Measurements from ENCODE around the gene PARP12. TPM values are rescaled to one million over a fixed set of nuclear protein-coding genes. Genes with fewer than 3 reads are reported as not detected.

Gene PARP12
- total and polyA plus RNA-seq, 2 of the 13 experiments (the other 11 are each of a cell fraction or from before 2014, with no cell fraction given) = 15.5 to 35.2 TPM

- TF ChIP-seq, protein P1, sequence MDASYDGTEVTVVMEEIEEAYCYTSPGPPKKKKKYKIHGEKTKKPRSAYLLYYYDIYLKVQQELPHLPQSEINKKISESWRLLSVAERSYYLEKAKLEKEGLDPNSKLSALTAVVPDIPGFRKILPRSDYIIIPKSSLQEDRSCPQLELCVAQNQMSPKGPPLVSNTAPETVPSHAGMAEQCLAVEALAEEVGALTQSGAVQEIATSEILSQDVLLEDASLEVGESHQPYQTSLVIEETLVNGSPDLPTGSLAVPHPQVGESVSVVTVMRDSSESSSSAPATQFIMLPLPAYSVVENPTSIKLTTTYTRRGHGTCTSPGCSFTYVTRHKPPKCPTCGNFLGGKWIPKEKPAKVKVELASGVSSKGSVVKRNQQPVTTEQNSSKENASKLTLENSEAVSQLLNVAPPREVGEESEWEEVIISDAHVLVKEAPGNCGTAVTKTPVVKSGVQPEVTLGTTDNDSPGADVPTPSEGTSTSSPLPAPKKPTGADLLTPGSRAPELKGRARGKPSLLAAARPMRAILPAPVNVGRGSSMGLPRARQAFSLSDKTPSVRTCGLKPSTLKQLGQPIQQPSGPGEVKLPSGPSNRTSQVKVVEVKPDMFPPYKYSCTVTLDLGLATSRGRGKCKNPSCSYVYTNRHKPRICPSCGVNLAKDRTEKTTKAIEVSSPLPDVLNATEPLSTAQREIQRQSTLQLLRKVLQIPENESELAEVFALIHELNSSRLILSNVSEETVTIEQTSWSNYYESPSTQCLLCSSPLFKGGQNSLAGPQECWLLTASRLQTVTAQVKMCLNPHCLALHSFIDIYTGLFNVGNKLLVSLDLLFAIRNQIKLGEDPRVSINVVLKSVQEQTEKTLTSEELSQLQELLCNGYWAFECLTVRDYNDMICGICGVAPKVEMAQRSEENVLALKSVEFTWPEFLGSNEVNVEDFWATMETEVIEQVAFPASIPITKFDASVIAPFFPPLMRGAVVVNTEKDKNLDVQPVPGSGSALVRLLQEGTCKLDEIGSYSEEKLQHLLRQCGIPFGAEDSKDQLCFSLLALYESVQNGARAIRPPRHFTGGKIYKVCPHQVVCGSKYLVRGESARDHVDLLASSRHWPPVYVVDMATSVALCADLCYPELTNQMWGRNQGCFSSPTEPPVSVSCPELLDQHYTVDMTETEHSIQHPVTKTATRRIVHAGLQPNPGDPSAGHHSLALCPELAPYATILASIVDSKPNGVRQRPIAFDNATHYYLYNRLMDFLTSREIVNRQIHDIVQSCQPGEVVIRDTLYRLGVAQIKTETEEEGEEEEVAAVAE (CRISPR knock-in tag; IDR thresholded peaks at IDR 0.05; ENCODE audit: borderline replicate concordance) = no peak
Observed at GRCh38 chr7:139992353-139993044, 70.3 kb downstream of the PARP12 start (continued).

DNA sequence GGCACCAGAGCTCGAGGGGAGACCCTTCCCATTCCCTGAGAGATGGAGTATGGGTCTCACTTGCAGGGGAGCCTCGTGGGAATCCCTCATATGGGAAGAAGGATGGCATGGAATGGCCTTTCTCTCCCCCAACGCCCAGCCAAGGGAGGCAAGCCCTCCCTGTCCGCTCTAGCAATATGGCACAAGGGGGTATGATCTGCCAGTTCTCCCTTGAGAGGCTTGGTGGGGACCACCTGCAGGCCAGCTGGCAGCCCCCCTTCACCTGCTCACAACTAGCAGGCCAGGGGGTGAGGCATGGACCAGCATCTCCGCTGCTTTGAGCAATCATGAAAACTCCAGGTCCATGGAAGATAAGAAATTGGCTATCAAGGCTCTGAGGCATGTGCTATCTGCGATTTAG, 70.8 kb downstream of the PARP12 start:
- 44% methylated on average over 4 of the region's 6 CpGs for WGBS (ENCODE audit: low lambda C conversion rate)
- FAIRE-seq = no peak
- H3K79me2 ChIP-seq (ENCODE audit: insufficient read depth, low read length) = no peaks in the 10 kb centered on the region
- no peak for TF ChIP-seq CBFB (CRISPR knock-in tag; IDR thresholded peaks at IDR 0.05)
- TF ChIP-seq TARDBP (CRISPR knock-in tag; IDR thresholded peaks at IDR 0.05) = no peak
- no peak for TF ChIP-seq LCORL (IDR thresholded peaks at IDR 0.05)
- TF ChIP-seq LCORL (CRISPR knock-in tag; IDR thresholded peaks at IDR 0.05) = no peak
- no peak for TF ChIP-seq ZIK1 (CRISPR knock-in tag; IDR thresholded peaks at IDR 0.05; ENCODE audit: borderline replicate concordance, low read depth)
- TF ChIP-seq, protein P2, sequence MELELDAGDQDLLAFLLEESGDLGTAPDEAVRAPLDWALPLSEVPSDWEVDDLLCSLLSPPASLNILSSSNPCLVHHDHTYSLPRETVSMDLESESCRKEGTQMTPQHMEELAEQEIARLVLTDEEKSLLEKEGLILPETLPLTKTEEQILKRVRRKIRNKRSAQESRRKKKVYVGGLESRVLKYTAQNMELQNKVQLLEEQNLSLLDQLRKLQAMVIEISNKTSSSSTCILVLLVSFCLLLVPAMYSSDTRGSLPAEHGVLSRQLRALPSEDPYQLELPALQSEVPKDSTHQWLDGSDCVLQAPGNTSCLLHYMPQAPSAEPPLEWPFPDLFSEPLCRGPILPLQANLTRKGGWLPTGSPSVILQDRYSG (CRISPR knock-in tag; IDR thresholded peaks at IDR 0.05) = no peak
- TF ChIP-seq RORA (CRISPR knock-in tag; IDR thresholded peaks at IDR 0.05) = no peak
- TF ChIP-seq FOSL1 (CRISPR knock-in tag; IDR thresholded peaks at IDR 0.05; ENCODE audit: borderline replicate concordance) = no peak
- TF ChIP-seq ZNF276 (CRISPR knock-in tag; IDR thresholded peaks at IDR 0.05; ENCODE audit: low read depth) = no peak
- no peak for TF ChIP-seq KDM6A (CRISPR knock-in tag; IDR thresholded peaks at IDR 0.05; ENCODE audit: low read depth)
- TF ChIP-seq ZNF710 (CRISPR knock-in tag; IDR thresholded peaks at IDR 0.05; ENCODE audit: borderline replicate concordance) = no peak
- TF ChIP-seq, protein P3, sequence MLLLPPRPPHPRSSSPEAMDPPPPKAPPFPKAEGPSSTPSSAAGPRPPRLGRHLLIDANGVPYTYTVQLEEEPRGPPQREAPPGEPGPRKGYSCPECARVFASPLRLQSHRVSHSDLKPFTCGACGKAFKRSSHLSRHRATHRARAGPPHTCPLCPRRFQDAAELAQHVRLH (CRISPR knock-in tag; IDR thresholded peaks at IDR 0.05; ENCODE audit: borderline replicate concordance, low read depth) = no peak

More for the DNA sequence above, 70.8 kb downstream of the PARP12 start:
- POLR2A ChIA-PET = no interaction called here
- ATAC-seq (no peak; the same call in 2 of the 3 replicates), DNase-seq (ENCODE audit: low spot score) (no peak)
- H3K36me3 ChIP-seq (replicated peaks in 1 of 2; ENCODE audit: control insufficient read depth in 1 of 2, insufficient read depth in 2 of 2, low read length in 2 of 2) = no peaks in the 10 kb centered on the region
- intact Hi-C loops (cut with micrococcal nuclease; ENCODE audit: unreplicated experiment) = no loop called here
- peaks cover 49% of the 10 kb centered on the region for H3K4me1 ChIP-seq (ENCODE audit: insufficient read depth, low read length)
- H3K4me3 ChIP-seq (replicated peaks in 1 of 3; ENCODE audit: insufficient read depth in 1 of 3, low read depth in 2 of 3, low read length in 3 of 3) = no peak overlapping the region
- H2AFZ ChIP-seq (ENCODE audit: low read length) = no peak overlapping the region
- H3K27me3 ChIP-seq (ENCODE audit: control insufficient read depth in 1 of 2, insufficient read depth in 2 of 2, low read length in 2 of 2) = peaks cover 1 to 26% of the 10 kb centered on the region in 2 experiments; a peak in 4 of 5 replicates
- in situ Hi-C loops (cut with HindIII; ENCODE audit: extremely low pct_ligation_motif_present, low pct_unique_long_range_greater_than_20kb) = no loop called here
- H3K9ac ChIP-seq (ENCODE audit: insufficient read depth, low read depth, low read length) = no peak overlapping the region
- H3K27ac ChIP-seq (ENCODE audit: extremely low read length, insufficient read depth, low read length) = no peak overlapping the region
- H4K20me1 ChIP-seq (ENCODE audit: insufficient read depth, low read length) = no peaks in the 10 kb centered on the region
- H3K4me2 ChIP-seq (ENCODE audit: low read depth, low read length) = 0 out of 2 replicates have a peak overlapping the region, but pooled peaks have one; percentile 73
- H3K9me3 ChIP-seq (ENCODE audit: low read length) = no peaks in the 10 kb centered on the region
- CTCF ChIA-PET (ENCODE audit: low intra/inter-chr PET ratio, low total read pairs) = no interaction called here
- BruUV-seq (replicated peaks) = no TSS peak
